Glomerular visceral epithelial cell (primary cell): ENCODE measurements around the gene POLQ.
"Not testable (repeated sequence)": the region's sequence is repeated elsewhere in the genome, so short reads cannot be mapped to it uniquely, and the experiment has no call there.

Source experiments
- DNase-seq: peaks from one replicate; pipeline ENCODE4 v3.0.0-alpha.2; 2016; ENCODE audit errors: extremely low spot score

POLQ gene

DNA sequence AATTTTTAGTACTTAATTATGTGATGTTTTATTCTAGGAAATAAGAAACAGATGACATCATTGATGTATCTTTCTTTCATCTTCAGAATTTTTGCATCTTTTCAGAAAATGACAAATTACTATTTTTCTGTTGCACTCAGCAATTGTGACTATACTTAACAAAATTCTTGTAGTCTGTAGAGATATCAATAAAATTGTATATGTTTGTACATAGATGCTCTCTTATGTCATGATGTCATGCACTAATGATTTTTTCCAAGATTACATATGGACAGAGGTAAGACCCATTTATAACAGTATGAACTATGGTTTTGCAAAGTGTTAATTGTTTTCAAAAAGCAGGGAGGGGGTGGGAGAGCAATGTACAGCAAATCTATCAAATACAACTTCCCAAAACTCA, 121.2 kb downstream of the POLQ start:
- DNase-seq, result no peak

DNA sequence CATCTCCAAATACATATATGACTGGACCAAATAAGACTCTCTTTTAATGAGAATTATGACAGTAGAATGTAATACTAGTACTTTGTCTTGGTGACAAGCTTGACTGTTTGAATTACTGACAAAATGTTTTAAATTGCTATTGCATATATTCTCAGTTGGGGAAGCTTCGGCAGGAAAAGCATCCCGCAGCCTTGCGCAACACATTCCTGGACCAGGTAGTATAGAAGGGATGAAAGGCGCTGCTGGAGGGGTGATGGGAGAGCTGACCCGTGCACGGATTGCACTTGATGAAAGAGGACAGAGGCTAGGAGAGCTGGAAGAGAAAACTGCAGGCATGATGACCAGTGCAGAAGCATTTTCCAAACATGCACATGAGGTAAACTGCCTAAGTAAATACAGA, 127.6 kb downstream of the POLQ start:
- no peak for DNase-seq

DNA sequence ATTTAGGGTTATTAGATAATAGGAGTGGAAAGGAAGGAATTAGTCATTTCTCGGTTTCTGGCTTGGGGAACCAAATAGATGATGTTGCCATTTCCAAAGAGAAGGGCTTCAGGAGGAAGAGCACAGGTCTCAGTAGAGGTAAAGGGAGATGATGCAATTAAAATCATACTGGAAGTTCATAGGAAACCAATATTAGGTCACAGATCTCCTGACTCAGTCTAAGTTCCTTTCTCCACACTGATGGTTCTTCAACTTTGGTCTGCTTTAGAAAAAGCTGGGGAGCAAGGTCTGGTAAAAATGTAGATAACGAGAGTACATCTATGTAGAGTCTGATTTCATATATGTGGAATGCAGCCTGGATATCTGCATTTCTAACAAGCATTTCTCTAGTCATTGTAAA, 130.9 kb downstream of the POLQ start:
- DNase-seq, result no peak

DNA sequence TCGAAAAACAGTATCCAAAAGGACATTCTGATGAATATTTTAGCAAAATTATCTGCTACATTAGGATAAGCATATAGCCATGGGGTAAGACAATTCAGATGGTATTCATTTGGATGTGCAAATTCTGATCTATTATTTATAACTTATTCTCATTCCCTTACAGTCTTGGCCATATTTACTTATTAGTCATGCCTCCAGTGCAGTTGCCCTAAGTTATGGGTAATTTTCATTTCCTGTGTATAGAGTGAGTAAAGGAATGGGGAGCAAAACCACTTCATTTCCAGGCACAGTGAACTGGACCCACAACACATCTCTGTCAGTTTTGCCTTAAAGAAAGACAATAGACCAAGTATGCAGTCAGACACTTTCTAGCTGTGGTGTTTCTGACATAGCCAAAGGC, 134.3 kb downstream of the POLQ start:
- DNase-seq, result no peak

DNA sequence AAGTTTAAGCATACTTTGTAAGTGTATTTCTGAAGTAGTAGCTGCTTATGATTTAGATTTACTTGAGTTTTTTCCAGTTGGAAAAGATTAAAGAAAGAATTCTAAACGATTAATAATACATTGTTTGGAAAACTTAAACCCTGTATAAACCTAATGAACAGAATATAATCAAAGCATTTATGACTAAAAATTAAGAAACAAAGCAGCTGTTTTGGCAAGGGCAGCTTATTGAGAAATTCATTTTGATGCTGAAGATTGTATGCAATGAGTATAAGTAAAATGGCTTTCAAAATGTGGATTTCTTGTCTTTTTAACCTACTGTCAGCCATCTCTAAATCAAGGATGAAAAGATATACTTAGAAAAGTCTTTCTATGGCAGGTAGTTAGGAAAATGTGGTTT, 140.2 kb downstream of the POLQ start:
- DNase-seq, result no peak

DNA sequence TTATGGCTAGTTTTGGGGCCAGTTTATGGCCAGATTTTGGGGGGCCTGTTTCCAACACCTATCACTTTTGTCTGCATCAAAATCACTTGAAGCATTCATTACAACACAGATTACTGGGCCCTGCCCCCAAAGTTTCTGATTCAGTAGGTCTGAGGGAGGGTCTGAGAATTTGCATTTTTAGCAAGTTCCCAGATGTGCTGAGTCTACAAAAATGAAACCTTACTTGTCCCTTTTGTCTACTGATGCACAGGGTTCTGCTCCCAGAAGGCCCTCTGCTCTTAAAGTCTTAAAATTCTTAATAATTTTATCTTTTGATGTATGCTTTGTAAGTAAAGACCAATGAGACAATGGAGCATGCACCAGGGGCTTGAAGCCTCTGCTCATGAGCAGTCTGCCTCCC, 146.0 kb downstream of the POLQ start:
- no peak for DNase-seq

DNA sequence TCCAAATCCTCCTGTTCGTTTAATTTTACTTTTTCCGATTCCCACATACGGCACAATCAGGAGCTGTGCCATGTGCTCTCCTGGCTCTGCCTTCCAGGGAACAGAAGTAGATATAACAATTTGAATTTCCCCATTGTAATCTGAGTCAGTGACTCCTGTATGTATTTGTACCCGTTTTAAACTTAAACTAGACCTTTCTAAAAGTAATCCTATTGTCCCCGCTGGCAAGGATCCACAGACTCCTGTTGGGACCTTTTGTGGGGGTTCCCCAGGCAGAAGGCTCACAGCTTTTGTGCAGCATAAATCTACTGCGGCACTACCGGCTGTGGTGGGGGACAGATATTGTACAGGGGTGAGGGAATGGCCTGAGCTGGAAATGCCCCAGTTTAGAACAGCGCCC, 147.7 kb downstream of the POLQ start:
- not testable (repeated sequence) for DNase-seq

DNA sequence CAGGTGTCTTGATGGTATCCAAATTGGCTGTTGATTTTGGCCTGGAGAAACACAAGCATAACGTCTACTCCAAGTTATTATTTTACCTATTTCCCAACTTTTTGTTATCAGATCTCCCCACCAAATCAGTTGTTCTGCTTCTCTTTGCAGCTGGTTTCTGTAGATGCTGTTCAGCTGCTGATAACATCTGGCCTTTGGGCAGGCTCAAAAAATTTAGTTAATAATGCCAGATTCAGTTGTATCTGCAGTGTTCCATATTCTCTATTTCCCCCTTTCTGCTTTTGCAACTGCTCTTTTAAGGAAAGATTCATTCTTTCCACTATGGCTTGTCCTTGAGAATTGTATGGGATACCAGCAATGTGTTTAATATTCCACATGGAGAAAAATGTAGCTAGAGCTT, 149.8 kb downstream of the POLQ start:
- DNase-seq, result not testable (repeated sequence)

DNA sequence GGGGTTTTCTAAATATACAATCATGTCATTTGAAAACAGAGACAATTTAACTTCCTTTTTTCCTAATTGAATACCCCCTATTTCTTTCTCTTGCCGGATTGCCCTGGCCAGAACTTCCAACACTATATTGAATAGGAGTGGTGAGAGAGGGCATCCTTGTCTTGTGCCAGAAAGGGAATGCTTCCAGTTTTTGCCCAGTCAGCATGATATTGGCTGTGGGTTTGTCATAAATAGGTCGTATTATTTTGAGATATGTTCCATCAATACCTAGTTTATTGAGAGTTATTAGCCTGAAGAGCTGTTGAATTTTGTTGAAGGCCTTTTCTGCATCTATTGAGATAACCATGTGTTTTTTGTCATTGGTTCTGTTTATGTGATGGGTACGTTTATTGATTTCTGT, 157.5 kb downstream of the POLQ start:
- not testable (repeated sequence) for DNase-seq
